Activated T-helper 1 cell treated with anti-CD3 and anti-CD28 coated beads, Interleukin-2, amount 50 U/mL, for 16 hours (primary cell): Measurements from ENCODE around the gene ARHGAP28.
"Not testable (repeated sequence)": the region's sequence is repeated elsewhere in the genome, so short reads cannot be mapped to it uniquely, and the experiment has no call there.

Experiments used
- DNase-seq, 2 donors: peaks; one replicate each; pipeline ENCODE4 v3.0.0-alpha.2; 2020; ENCODE audit warnings: low read depth in 1 of 2, low spot score in 1 of 2

ARHGAP28 gene

DNA sequence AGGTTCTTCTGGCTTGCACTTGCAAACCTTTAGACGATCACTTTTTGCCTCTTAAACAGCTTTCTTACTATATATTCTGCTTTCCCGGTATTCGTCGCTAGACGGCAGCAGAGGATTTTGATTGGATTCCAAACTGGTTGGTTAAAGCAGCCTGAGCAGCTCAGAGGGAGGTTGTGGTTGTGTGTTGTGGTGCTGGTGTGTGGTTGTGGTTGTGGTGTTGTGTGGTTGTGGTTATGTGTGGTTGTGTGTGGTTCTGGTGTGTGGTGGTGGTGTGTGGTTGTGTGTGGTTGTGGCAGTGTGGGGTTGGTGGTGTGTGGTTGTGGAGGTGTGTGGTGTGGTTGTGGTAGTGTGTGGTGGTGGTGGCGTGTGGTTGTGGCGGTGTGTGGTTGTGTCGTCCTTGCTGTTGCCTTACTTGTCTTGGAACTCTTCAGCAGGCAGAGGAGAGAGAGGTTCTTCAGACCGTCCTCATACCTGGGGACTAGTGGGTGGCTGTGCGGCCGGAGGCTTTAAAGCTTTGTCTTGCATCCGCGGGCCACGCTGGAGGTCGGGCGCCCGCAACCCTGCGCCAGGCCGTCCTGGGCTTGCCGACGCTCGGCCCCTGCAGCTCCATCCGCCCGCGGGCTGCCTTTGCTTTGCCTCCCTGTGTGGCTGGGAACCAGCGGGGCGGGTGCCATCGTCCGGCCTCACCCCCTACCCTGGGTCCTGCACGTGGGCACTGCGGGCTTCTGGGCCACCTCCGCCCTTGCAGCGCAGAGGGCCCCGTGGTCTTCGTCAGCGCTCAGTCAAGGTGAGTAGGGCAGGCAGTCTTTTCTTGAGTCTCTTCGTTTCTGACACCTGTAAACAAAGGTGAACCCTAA is 190.8 kb downstream of the ARHGAP28 start:
- no peak for DNase-seq

DNA sequence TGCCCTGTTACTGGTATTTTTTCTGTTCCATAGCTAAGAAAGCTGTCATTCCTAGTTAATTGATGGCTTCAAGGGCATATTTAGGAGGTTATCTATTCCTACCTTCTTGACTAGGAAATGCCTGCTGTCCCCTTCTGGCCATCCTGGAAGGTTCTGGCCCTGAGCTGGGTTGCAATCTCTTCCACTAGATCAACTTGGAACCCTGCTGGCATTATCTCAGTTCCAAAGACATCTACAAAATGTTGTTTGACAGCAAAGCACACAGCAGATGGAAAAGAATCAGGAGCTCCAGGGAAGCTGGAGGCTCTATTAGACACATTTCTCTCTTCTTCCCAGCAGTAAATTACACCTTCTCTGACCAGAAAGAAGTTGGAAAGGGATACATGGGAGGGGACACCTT is 192.1 kb downstream of the ARHGAP28 start:
- no peak for DNase-seq

DNA sequence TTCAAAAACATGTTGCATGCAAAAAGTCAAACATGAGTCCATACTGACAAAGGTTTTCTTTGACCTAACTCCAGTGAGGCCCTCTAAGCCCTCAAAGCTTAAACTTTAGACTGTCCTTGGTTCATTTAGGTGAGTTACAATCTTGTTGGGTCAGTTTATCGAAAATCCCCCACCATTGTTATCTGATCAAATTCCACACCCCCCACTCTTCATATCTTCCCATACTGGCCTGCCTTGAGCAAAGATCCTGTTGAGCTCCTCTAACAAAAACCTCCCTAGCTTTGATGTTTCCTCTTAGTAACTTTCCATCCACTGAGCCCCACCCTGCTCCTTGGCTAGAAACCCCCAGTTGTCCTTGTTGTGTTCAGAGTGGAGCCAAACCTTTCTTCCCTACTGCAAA is 193.7 kb downstream of the ARHGAP28 start:
- no peak for DNase-seq

DNA sequence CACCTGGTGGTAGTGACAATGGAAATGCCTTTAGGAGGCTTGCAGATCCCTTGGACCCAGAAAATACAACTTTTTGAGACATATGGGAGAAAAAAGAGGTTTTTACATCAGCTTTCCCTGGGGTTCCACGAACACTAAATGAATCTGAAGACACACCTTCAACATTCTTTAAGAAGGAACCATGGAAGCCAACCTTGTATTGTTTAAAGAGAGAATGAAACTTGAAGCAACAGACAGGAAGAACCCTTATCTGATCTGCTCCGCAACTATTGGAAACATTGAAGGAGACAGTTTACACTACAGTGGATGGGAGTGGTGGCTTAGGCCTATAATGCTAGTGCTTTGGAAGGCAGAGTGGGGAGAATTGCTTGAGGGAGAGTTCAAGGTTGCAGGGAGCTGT is 197.6 kb downstream of the ARHGAP28 start:
- no peak for DNase-seq

DNA sequence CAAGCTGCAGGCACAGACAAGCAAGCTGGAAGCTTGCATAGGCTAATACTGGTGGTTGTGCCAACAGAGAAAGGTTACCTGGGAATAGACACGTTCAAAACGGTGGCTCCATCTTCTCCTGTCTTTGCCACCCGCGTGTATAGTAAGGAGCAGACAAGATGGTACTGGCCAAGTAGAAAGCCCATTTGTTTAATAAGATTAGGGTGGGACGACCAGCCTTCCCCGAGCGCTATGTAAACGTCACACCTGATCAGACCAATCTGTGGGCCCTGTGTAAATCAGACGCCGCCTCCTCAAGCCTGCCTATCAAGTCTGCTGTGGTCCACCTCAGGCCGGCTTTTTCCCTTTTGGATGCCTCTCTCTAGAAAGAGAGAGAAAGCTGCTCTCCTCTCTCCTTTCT is 198.8 kb downstream of the ARHGAP28 start:
- no peak for DNase-seq

DNA sequence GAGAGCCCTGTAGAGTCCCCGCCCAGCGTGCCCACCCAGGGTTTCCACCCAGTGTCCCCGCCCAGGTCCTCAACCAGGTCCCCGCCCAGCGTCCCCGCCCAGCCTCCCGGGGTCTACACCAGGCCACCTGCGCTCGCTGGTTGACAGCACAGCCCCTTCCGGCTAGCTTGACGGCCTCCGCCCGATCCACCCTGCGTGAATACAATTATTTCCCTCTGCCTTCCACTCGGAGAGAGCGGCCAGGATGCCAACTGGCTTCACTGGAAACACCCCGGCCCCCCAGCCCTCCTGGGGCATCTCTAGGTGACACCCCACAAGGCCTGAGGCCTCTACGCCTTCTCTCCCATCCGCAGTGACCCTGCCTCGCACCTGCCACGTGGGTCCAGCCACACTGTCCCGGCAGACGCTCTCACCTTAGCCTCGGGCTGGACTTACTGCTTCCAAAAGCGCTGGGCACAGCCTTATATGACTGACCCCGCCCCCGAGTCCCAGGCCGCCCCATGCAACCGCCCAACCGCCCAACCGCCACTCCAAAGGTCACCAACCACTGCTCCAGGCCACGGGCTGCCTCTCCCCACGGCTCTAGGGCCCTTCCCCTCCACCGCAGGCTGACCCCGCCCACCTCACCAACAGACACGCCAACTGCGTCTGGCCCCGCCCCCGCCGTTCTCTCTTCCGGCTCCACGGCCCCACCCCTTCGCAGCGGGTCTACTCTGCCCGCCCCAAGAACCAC is 200.0 kb downstream of the ARHGAP28 start:
- no peak for DNase-seq

DNA sequence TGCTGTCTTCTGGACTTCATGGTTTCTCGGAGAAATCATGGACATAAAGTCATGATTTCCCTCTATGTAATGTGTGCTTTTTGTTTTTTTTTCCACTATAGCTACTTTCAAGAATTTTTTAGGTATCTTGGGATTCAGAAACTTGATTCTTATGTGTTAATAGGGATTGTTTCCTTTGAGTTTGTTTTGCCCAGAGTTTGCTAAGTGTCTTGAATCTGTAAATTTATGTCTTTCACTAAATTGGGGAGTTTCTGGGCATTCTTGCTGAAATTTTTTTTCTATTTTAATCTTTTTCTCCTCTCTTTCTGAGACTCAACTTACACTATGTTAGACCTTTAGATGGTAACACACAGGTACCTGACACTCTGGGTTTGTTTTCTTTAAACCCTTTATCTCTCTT is 205.3 kb downstream of the ARHGAP28 start:
- DNase-seq, result no peak

DNA sequence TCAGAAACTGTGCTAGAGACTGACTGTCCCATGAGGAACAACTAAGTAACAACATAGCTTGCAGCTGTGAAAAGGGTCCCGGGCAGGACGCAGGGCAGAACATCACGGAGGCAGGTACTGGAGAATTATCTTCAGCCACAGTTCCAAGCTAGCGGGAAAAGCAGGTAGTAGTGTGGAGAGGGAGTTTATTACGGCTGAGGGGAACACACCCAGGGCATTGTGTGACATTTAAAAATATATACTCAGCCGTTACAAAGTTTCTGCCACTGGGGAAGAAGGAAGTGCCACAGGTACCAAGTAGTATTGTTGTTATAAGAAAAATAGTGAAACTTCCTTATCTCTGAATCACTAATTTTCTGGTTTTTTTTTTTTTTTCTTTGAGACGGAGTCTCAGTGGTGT is 208.5 kb downstream of the ARHGAP28 start:
- DNase-seq, result no peak

DNA sequence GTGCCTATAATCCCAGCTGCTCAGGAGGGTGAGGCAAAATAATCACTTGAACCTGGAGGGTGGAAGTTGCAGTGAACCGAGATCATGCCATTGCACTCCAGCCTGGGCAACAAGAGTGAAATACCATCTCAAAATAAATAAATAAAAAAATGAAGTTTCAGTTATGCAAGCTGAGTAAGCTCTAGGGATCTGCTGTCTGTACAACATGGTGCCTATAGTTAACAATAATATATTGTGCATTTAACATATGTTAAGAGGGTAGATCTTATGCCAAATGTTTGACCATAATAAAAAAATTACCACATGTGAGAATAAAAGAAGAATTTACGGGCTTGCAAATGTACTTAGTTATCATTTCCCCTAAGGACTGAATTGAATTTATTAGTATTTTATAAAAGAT is 208.9 kb downstream of the ARHGAP28 start:
- DNase-seq, result not testable (repeated sequence)

DNA sequence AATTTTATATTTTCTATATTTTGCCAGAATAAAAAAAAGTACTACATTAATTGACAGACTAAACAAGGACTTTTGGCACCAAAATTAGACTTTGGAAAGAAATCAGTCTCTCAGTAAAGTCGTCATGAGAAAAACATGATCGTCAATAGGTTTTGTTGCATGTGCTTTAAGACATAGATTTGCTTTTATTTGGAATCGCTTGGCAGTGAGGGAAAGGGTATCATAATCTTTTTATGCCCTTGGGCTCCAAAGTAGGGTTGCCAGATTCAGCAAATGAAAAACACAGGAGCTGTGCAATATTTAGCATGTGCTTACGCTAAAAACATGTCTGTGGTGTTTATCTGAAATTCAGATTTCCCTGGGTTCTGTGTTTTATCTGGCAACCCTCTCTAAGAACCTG is 210.5 kb downstream of the ARHGAP28 start:
- DNase-seq, result no peak

DNA sequence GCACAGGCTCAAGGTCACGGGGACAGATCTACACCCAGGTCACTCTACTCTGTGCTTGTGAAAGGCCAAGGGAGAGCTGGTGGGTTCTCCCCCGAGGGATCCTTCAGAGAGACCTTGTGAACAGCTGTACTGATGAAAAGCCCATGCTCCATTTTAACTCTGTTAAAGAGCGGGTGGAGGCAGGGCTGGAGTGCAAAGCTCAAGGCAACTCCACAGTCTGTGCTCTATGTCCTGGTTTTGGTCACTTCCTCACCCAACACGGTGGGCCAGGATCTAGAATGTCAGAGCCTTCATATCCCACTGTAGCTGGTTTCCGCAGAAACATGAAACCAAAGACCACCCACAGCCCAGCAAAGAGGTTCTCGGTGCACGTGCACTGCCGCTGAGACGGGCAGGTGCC is 210.9 kb downstream of the ARHGAP28 start:
- DNase-seq, result no peak

DNA sequence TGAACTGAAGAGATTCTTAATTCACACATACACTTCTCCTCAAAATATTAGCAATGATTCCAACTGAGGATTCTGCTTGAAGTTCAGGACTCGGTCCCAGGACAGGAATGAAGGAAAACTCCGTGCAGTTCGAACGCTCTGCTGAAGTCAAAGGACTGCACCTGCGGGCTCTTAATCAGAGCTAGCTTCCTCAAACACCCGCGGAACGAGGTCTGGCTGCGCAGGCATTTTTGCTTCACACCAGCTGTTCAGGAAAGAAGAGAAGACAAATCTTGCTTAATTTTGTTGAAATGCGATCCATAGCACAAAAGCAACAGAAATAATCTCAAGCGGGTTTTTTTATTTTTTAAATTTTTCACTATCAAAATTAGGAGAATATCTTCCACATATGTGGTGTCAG is 212.5 kb downstream of the ARHGAP28 start:
- no peak for DNase-seq

DNA sequence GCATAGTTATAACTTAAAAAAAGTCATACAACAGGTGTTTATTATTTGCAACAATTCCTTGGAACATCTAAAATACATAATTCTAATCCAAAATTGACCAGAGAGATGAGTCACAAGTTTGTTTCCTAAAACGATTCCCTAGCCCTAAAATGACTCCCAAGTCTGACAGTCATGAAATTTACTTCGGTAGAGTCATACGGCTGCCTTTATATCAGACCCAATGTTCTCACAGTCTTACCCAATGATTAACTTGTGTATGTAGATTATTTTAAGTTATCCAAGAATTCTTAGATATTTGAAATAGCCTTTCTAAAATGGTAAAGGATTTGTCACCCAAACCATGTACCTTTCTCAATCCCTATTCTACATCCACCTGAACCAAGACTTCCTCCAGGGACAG is 213.2 kb downstream of the ARHGAP28 start:
- no peak for DNase-seq

DNA sequence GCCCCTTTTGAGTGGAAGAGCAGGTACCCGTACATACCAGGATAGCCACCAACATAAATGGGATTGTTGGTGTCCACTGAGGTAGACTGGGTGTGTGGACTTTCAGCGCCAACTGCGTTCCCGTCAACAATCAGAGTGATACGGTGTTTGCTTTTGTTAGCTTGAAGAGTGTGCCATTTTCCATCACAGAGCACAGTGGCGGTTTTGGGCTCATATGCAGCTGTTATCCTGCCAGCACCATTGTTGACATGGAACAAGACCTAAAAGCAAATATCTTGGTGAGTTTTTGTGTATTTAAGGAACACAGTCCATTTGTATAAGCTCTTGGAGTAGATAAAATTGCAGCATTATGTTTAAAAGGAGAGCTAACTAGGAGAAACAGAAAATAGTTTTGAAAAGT is 213.6 kb downstream of the ARHGAP28 start:
- no peak for DNase-seq

DNA sequence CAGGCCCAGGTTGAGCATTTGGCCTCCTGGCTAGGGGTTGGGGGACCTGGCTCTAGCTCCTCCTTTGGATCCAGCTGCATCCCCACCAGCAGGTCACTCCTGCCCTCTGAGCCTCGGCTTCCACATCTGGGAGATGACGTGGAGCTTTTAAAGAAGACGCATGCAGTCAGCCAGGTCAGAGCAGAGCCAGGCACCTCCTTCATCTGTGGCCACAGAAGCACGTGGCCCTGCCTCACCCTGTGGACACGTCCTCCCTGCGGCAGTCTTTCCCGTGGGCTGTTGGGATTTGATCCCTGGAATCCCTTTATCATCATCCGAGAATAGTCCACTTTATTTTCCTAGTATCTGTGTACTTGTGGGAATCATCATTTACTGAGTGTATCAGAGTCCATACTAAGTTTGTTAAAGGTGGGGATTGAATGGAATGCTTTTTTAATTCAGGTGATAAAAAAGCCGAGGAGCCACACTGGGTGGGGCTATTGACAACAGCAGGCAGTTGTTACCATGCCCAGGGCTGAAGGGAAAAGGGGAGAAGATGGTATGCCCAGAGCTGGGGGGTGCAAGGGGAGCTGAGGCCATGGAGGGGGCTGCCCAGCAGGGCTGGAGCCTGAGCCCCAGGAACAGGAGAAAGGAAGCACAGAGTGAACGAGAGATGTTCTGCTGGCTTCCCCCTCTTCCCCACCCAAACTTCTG is 218.0 kb downstream of the ARHGAP28 start:
- DNase-seq, result no peak

DNA sequence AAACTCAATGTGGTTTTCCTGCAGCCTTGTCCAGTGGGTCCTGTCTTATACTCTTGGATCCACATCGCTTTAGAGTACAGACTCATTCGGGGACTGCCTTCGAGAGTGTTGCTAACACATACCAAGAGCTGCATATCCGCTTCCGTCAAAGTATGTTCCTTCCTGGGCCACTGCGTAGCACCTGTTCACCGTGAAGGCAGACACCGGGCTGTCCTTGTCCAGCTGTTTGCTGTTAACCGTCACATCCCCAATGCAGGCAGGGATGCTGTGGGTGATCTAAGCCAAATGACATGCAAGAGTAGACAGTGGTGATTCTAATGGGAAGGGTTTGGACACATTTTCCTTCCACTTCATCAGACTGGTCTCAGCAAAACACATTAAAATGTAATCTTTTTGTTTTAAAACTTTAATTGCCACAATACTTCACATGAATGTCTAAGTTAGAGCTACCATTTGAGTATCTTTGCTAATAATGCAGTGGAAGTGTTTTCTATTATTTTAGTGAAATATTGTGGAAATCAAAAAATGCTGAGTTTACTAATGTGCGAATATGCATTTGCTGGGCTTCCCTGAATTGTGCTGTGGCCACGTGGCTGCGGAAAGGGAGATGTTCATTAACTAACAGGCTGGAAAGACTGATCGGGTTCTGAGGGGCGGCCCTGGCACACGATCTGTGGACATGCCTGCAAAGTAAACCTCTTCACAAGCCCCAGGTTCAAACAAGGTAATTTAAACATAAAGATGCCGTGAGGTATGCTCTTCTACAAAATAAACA is 219.0 kb downstream of the ARHGAP28 start:
- DNase-seq, result no peak

DNA sequence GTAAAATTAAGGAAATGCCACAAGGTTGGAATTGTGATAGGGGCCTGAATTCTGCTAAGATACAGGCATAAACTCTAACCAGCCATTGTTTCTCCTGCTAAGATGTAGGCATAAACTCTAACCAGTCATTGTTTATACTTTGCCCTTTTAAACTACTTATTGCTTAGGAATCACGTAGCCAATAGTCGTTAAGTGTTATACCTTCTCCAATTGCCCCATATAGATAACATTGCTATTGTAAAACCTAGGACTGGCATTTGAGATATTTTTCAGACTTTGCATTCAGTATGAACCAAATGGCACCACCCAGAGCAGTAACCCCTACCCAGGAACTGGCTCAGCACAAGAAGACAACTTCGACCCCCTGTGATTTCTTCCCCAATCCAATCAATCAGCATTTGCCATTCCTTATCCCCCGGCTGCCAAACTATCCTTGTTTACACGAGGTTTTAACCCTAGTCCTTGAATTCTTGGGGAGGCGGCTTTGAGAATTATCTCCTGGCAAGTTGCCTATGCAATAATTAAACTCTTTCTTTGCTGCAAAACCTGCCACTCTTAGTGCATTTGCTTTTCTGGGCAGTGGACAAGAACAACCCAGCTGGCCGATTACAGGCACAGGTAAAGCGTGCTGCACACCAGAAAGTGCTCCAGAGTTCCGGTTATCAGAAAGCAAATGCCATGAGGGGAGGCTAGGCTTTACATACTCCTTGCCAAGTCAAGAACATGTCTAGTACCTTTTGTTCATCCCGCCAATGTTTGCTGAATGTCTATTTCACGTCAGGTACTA is 220.5 kb downstream of the ARHGAP28 start:
- DNase-seq, result no peak

DNA sequence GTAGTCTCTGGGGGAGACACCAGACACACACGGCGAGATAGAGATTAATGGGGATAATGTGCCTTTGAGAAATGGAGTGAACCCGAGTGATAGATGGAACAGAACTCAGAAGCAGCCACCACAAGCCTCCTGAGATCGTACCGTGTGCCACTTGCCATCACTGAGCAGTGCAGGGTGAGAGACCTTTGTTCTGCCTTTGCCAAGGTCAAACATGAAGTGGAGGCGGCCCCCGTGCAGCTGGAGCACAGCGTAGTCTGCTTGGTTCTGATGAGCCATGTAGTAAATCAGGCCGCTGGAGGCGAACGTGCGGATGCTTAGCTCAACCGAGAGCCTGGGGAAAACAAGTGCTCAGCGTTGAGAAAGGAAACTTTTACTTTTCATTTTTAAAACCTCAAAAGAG is 221.1 kb downstream of the ARHGAP28 start:
- DNase-seq, result no peak

DNA sequence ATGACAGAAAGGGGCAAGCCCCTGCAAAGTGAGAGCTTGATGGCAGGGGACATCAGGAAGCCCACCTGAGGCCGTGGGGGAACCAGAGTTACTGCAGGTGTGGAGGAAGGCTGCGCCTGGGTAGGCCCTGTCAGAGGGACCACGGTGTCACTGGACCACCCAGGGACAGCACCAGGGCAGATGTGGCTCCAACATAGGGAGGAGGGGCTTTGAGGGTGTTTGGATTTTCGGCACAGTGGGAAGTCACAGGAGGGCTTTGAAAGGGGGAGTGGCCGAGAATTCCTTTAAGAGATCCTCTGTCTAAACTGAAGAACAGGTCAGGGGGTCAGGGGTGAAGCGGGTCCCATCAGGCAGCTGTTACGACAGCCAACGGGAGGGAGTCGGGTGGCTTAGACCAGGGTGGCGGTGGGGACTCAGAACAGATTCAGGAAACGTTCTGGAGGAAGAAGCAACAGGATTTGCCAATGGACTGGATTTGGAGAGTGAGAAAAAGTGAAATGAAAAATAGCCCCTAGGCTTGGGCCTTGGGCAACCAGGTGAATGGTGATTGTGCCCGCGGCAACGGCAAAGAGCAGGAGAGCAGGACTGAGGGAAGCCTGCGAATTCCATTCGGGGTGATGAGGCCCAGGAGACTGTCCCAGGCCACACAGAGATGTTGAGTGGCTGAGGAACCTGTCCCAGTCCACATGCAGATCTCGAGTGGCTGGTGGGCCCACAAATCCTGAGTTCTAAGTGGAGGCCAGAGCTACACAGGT is 222.0 kb downstream of the ARHGAP28 start:
- DNase-seq, result no peak

DNA sequence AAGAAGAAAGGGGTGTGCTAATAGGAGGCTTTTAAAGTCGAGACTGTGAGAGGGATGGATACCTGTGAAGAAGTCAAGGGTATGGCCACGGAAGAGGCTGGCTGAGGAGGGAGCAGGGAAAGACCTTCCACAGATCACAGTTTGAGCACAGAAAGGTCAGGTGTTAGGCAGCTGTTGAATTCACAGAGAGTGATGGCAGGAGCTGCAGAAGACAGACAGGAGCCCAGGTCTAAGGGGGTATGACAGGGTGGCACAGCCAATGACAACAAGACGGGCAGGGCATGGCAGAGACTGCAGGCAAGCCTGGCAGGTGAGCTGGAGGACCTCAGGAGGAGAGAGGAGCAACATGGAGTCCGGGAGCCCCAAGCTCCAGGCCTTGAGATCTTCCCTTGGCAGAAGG is 225.0 kb downstream of the ARHGAP28 start:
- no peak for DNase-seq
